GM18870 (cell line): Measurements from ENCODE around the gene COL11A1.
"Not testable (repeated sequence)": the region's sequence is repeated elsewhere in the genome, so short reads cannot be mapped to it uniquely, and the experiment has no call there.

ENCODE experiments used
- ATAC-seq: cut with Tn5 transposase; IDR thresholded peaks from one replicate; pipeline ENCODE4 v1.9.1; 2021; ENCODE audit warnings: moderate library complexity; ENCODE audit not compliant: unreplicated experiment

COL11A1 gene

DNA sequence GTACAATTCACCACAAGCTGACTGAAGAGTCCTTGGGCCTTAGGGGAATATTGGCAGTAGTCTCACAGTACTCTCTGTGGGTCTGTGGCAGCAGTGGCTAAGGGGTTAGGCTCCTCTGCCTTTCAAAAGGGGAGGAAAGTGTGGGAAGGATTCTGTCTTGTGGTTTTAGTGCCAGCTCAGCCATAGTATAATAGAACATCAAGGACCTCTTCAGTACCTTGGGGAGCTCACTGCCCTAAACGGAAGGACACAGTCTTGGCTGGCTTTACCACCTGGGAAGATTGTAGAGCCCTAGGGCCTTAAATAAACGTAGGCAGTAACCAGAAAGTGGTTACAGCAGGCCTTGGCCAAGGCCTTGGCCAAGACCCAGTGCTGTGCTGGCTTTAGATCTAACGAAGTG, 265.7 kb downstream of the COL11A1 start:
- ATAC-seq: no peak

DNA sequence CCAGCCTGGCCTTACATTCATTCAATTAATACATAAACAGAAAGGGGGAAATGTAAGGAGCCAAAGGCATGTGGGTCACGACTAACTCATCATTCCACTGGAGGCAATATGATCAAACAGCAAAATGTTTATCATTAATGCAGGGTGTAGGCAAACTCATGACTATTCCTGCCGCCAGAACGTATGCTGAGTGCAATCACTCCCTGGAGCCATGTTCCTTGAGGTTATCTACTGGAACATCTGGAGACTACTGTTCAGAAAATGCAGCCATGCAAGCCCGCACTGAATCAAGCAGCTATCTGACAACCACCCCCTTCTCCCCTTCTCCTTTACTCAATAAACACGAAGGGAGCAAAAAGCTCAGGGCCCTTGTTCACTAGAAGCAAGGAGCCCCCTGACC, 267.6 kb downstream of the COL11A1 start:
- no peak for ATAC-seq

DNA sequence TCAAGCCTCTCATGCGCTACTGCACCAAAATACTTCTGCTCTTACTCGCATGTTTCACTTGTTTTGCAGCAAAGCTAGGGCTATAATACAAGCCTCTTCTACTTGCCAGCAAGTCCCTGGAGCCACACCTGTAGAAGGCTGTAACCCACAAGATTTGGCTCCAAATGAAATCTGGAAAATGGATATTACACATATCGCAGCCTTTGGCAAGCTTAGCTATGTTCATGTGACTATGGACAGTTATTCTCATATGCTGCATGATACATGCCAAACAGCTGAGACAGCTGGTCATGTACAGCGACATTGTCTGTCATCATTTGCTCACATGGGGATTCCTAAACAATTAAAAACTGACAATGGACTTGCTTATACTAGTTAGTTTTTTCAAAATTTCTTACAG, 270.3 kb downstream of the COL11A1 start:
- ATAC-seq: no peak

DNA sequence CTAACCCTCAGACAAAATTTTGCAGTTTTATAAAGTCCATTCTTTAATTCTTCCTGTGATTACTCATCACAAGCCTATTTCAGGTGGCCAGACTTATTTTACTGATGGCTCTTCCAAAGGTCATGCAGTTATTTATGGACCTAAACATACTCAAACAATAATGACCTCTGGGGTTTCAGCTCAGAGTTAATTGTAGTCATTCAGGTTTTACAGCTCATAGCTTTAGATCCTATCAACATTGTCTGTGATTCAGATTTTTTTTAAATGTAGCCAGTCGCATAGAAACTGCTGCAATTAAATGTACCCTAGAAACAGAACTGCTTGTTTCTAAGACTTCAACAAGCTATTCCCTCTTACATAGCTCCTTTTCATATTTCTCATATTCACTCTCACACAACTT, 270.8 kb downstream of the COL11A1 start:
- ATAC-seq: no peak

DNA sequence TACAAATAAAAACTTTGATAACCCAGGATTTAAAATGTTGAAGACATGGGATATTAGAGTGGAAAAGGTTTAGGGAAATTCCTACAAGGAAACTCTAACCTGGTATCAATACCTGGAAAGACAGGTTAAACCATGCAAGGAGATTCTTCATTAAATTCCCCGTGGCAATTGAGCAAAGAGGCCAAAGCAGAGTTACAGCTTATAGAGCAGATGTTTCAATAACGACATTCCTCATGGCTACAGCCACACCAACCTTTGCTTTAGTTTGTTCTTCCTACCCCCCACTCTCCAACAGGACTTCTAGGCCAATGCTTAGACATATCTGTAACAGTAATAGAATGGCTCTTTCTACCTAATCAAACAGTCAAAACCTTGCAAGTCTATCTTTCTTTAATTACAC, 271.3 kb downstream of the COL11A1 start:
- no peak for ATAC-seq

DNA sequence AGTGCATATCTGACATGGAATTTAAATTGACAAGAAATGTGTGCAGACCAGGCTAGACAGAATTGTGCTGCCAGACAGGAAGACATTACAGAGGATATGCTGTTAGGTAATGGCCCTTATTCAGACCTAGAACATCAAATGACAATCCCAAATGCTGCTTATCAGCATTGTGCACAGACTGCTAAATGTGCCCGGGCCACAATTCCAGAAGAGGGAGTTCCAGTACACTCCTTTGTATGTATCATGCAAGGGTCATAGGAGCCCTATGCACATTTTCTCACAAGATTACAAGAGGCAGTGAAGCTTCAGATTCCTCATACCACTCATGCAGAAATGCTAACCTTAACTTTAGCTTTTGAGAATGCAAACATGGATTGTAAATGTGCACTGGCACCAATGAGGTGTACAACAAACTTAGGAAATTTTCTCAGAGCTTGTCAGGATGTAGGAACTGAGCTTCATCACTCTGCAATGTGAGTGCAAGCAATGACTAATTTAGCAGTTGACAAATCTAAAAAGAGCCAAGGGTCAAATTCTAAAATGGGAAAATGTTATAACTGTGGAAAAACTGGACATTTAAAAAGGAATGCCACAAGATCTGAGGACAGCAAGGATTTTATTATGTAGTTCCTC, 273.5 kb downstream of the COL11A1 start:
- ATAC-seq: no peak

DNA sequence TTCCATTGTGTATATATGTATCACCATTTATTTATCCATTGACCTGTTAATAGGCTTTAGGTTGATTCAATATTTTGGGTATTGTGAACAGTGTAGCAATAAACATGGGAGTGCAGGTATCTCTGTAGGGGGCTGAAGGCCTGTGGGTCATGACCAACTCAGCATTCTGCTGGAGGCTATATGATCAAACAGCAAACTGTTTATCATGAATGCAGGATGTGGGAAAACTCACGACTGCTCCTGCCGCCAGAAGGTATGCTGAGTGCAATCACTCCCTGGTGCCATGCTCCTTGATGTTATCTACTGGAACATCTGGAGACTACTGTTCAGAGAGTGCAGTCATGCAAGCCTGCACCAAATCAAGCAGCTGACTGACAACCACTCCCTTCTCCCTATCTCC, 275.2 kb downstream of the COL11A1 start:
- no peak for ATAC-seq

DNA sequence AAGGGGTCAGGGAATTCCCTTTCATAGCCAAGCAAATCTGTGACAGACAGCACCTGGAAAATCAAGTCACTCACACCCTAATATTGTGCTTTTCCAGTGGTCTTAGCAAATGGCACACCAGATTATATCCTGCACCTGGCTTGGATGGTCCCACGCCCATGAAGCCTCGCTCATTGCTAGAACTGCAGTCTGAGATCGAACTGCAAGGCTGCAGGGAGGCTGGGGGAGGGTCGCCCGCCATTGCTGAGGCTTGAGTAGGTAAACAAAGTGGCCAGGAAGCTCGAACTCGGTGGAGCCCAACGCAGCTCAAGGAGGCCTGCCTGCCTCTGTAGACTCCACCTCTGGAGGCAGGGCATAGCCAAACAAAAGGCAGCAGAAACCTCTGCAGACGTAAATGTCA, 281.6 kb downstream of the COL11A1 start:
- not testable (repeated sequence) for ATAC-seq
